ENCODE measurements around the gene CELSR1.

- TF ChIP-seq POLR2AphosphoS5 (IDR thresholded peaks at IDR 0.05; ENCODE audit: low read depth, low read length) (peak; percentile 89), POLR2A (IDR thresholded peaks at IDR 0.05; ENCODE audit: low read depth, low read length) (peak; percentile 92), TAF1 (IDR thresholded peaks at IDR 0.05; ENCODE audit: borderline replicate concordance, low read depth, low read length) (peak; percentile 84)
These were observed 202.0 kb downstream of the CELSR1 start, which contains the start of gene TRMU for GRCh38 chr22:46335201-46336118.

All from GM12892 (cell line).